ENCODE measurements around the gene SEZ6L2. TPM values are rescaled to one million over a fixed set of nuclear protein-coding genes. Genes with fewer than 3 reads are reported as not detected.

The SEZ6L2 gene
- total and polyA plus RNA-seq, 2 of the 8 experiments (the other 6 are each of a cell fraction or from before 2014, with no cell fraction given), result 43.5 to 47.7 TPM

- Histone ChIP-seq H2BK20ac (ENCODE audit: low read length) (no peak overlapping the region), H2AFZ (ENCODE audit: low read length) (no peak overlapping the region), H4K5ac (ENCODE audit: insufficient read length, low read depth, low read length) (no peak overlapping the region), H3K18ac (ENCODE audit: extremely low read depth, low read length) (no peak overlapping the region), H2BK12ac (ENCODE audit: low read depth, low read length) (no peak overlapping the region), H3K27ac (ENCODE audit: low read depth, low read length) (no peak overlapping the region), H4K8ac (ENCODE audit: extremely low read depth, insufficient read depth, low read length) (no peak overlapping the region), H3K4me3 (ENCODE audit: extremely low read depth in 1 of 4, insufficient read depth in 2 of 4, low read depth in 3 of 4, low read length in 4 of 4) (no peak overlapping the region), H3K56ac (replicated peaks; ENCODE audit: insufficient read length, low read depth, low read length) (no peak overlapping the region), H2AK5ac (ENCODE audit: low read depth, low read length) (no peak overlapping the region), H3K79me2 (ENCODE audit: control insufficient read depth in 1 of 2, insufficient read depth in 2 of 2, low read length in 2 of 2) (no peaks in the 10 kb centered on the region), H3K23ac (ENCODE audit: insufficient read length) (no peak overlapping the region), H3K4me2 (ENCODE audit: insufficient read depth in 1 of 2, low read depth in 2 of 2, low read length in 2 of 2) (no peak overlapping the region), H3K4me1 (replicated peaks in 1 of 4; ENCODE audit: control insufficient read depth in 3 of 4, insufficient read depth in 4 of 4, low read length in 3 of 4) (no peaks in the 10 kb centered on the region; a peak in 1 of 7 replicates), H3K79me1 (ENCODE audit: low read depth, low read length) (no peaks in the 10 kb centered on the region), H3K9me3 (ENCODE audit: insufficient read depth in 2 of 2, low read depth in 1 of 2, low read length in 1 of 2) (no peaks in the 10 kb centered on the region), H2BK15ac (ENCODE audit: low read length) (no peak overlapping the region), H3K9ac (replicated peaks in 1 of 4; ENCODE audit: extremely low read depth in 1 of 4, low read depth in 3 of 4, low read length in 3 of 4) (no peak overlapping the region), H4K20me1 (replicated peaks in 1 of 2; ENCODE audit: control insufficient read depth in 1 of 2, insufficient read depth in 2 of 2, low read length in 2 of 2) (no peaks in the 10 kb centered on the region), H3K36me3 (ENCODE audit: control insufficient read depth in 2 of 4, insufficient read depth in 4 of 4, low read length in 3 of 4) (no peaks in the 10 kb centered on the region), H3K27me3 (replicated peaks in 1 of 4; ENCODE audit: control insufficient read depth in 3 of 4, extremely low read depth in 1 of 4, insufficient read depth in 3 of 4, low read length in 3 of 4) (peaks cover 0 to 3% (median 0%) of the 10 kb centered on the region in 4 experiments; a peak in 1 of 7 replicates), H3K4ac (replicated peaks; ENCODE audit: insufficient read length, low read depth, low read length) (no peak overlapping the region), H2BK120ac (replicated peaks; ENCODE audit: low read depth, low read length) (no peak overlapping the region), H2BK5ac (ENCODE audit: low read depth, low read length) (no peak overlapping the region), H3K14ac (ENCODE audit: insufficient read length) (no peak overlapping the region), H3K23me2 (ENCODE audit: low read depth, low read length) (no peaks in the 10 kb centered on the region), H4K91ac (replicated peaks; ENCODE audit: insufficient read length, low read length) (no peak overlapping the region)
- ChIA-PET CTCF (ENCODE audit: partially characterized antibody) (interaction anchor here (0.9 to 2.8 kb wide), 4 partner anchors 11 to 63 kb away, joined by 3 to 16 read pairs (median 4); partner anchors contain the start of gene KCTD13), POLR2A (ENCODE audit: partially characterized antibody) (interaction anchor here (0.5 to 1.0 kb wide), 2 partner anchors 13 to 14 kb away, joined by 3 to 4 read pairs; no protein-coding TSS in a partner anchor)
- FAIRE-seq (no peak), DNase-seq (ENCODE audit: low read depth in 1 of 2, low spot score in 2 of 2) (no peak)
- 100% methylated on average over 4 of the region's 4 CpGs; no CpG with 5 or more reads in 1 of the 2 experiments for WGBS, 2 experiments (ENCODE audit: extremely low coverage in 1 of 2, insufficient coverage in 1 of 2, insufficient read length in 1 of 2, insufficient replicate concordance in 2 of 2, low coverage in 1 of 2, low lambda C conversion rate in 2 of 2, missing lambda C conversion rate in 1 of 2)
- no peak for TF ChIP-seq KDM4A (IDR thresholded peaks at IDR 0.05; ENCODE audit: low read depth, low read length, severe bottlenecking)
- no peak for TF ChIP-seq SP4 (IDR thresholded peaks at IDR 0.05; ENCODE audit: low read length)
- no peak for TF ChIP-seq NANOG (IDR thresholded peaks at IDR 0.05; ENCODE audit: insufficient read depth, low read depth, low read length, poor library complexity, severe bottlenecking)
- no peak for TF ChIP-seq TBP (IDR thresholded peaks at IDR 0.05; ENCODE audit: low read depth, low read length)
- TF ChIP-seq SRF (IDR thresholded peaks at IDR 0.05; ENCODE audit: low read depth, low read length), result no peak
- no peak for TF ChIP-seq SIRT6 (IDR thresholded peaks at IDR 0.05; ENCODE audit: low read length)
- TF ChIP-seq CREB1 (IDR thresholded peaks at IDR 0.05), result no peak
- TF ChIP-seq SP2 (IDR thresholded peaks at IDR 0.05; ENCODE audit: low read length), result no peak
- no peak for TF ChIP-seq TAF7 (optimal IDR thresholded peaks at IDR 0.05; ENCODE audit: borderline replicate concordance, low read depth, low read length)
- TF ChIP-seq HDAC6 (IDR thresholded peaks at IDR 0.05; ENCODE audit: low read depth, low read length), result no peak
- no peak for TF ChIP-seq JUN (IDR thresholded peaks at IDR 0.05; ENCODE audit: low read depth, low read length)
- TF ChIP-seq E2F6 (IDR thresholded peaks at IDR 0.05), result no peak
- no peak for TF ChIP-seq CHD1 (IDR thresholded peaks at IDR 0.05; ENCODE audit: low read depth, low read length)
- no peak for TF ChIP-seq MAX (IDR thresholded peaks at IDR 0.05)
- no peak for TF ChIP-seq EGR1 (IDR thresholded peaks at IDR 0.05; ENCODE audit: borderline replicate concordance, low read depth, low read length)
These were observed 41.3 kb upstream of the SEZ6L2 start for GRCh38 chr16:29940656-29941055.
